ENCODE data around the gene SEMA4A.
"Not testable (repeated sequence)": the region's sequence is repeated elsewhere in the genome, so short reads cannot be mapped to it uniquely, and the experiment has no call there.

Gene SEMA4A

DNA sequence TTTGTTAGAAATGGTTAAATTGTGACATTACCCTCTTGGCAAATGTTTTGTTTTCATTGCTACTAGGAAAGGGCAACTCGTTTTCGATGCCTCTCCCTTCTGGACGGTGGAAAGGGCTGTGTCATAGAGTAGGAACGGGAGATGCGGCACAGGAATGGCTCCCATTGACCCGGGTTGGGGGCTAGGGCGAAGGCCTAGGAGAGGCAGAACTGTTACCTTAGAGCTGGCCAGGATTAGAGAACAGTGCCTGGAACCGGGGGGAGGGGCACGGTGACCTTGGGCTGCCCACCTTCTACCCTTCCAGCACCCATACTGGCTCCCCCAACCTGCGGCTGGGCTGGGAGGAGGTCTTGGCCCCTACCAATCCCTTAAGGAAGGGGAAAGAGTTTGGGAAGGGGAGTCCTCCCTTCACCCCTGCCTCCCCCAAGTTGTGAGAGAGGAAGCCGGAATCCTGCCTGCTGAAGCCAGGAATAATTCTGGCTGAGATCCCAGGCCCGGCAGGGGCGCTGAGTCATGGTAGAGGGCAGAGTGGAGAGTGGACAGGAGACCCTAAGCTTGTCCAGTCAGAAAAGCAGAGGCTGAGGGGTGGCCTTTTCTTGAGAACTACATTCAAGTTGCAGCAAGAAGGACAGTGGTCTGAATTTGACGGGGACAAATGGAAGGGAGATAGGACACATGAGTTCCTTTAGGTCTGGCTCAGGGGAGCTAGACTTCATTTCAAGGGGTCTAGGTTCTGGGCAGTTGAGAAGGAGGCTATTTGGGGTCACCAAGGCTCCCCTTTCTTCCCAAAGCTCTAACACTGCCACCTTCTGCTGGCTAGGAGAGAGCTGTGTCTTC is 30.6 kb upstream of the SEMA4A start:
- H3K27ac ChIP-seq = peak overlapping the region; percentile 100
- in situ Hi-C loops (cut with HindIII; ENCODE audit: low pct_ligation_motif_present, low sequenced_read_pairs) = no loop called here
- peak overlapping the region; percentile 40 for H3K4me3 ChIP-seq (ENCODE audit: low read depth, low read length)
- peak; percentile 90 for DNase-seq
- TF ChIP-seq, protein P1, sequence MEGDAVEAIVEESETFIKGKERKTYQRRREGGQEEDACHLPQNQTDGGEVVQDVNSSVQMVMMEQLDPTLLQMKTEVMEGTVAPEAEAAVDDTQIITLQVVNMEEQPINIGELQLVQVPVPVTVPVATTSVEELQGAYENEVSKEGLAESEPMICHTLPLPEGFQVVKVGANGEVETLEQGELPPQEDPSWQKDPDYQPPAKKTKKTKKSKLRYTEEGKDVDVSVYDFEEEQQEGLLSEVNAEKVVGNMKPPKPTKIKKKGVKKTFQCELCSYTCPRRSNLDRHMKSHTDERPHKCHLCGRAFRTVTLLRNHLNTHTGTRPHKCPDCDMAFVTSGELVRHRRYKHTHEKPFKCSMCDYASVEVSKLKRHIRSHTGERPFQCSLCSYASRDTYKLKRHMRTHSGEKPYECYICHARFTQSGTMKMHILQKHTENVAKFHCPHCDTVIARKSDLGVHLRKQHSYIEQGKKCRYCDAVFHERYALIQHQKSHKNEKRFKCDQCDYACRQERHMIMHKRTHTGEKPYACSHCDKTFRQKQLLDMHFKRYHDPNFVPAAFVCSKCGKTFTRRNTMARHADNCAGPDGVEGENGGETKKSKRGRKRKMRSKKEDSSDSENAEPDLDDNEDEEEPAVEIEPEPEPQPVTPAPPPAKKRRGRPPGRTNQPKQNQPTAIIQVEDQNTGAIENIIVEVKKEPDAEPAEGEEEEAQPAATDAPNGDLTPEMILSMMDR (IDR thresholded peaks at IDR 0.05; ENCODE audit: low read depth, low read length, missing control alignments) = no peak
- H3K36me3 ChIP-seq (replicated peaks) = peaks cover 13% of the 10 kb centered on the region
- no peaks in the 10 kb centered on the region for H3K27me3 ChIP-seq (replicated peaks)

DNA sequence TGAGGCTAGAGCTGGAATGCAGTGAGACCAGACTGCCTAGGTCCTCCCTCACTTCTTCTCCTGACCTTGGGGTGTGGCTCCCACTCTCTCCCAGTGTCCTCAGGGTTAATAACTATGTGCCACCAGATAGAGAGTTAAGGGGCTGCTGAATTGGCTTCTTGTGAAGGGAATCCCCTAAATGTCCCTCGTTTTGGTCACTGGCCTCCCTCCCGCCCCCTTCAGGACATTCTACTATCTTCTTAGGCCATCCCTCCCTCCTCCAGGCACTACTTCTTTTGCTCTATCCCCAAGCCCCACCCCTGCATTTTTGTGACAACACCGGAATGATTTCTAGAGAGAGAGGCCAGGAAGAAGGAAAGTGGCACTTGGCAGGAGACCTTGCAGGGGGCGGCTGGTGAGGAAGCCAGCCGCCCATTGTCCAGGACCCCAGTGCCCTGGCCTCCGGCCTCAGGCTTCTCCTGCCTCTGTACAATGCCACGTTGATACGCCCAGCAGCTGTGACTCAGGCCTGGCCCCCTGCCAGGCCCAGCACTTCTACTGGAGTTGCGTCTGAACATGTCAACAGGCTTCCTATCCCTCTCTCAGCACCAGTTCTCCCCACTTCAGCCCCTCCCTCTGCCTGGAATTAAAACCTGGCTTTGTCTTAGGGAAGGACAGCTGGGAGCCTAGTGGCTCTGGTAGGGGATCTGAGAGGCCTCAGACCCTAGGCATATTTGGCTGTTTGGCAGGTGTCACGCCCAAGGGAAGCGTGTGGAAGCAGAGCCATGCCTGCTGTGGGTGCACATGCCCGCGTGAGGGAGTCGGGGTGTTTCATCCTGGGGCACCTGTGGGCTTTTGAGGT is 29.8 kb upstream of the SEMA4A start:
- Histone ChIP-seq H3K4me3 (ENCODE audit: low read depth, low read length) (peak overlapping the region; percentile 7), H3K27ac (peak overlapping the region; percentile 100), H3K36me3 (replicated peaks) (peaks cover 13% of the 10 kb centered on the region), H3K27me3 (replicated peaks) (no peaks in the 10 kb centered on the region)
- TF ChIP-seq, protein P1 (IDR thresholded peaks at IDR 0.05; ENCODE audit: low read depth, low read length, missing control alignments) = peak; percentile 58
- DNase-seq = peak; percentile 97
- in situ Hi-C loops (cut with HindIII; ENCODE audit: low pct_ligation_motif_present, low sequenced_read_pairs) = no loop called here

DNA sequence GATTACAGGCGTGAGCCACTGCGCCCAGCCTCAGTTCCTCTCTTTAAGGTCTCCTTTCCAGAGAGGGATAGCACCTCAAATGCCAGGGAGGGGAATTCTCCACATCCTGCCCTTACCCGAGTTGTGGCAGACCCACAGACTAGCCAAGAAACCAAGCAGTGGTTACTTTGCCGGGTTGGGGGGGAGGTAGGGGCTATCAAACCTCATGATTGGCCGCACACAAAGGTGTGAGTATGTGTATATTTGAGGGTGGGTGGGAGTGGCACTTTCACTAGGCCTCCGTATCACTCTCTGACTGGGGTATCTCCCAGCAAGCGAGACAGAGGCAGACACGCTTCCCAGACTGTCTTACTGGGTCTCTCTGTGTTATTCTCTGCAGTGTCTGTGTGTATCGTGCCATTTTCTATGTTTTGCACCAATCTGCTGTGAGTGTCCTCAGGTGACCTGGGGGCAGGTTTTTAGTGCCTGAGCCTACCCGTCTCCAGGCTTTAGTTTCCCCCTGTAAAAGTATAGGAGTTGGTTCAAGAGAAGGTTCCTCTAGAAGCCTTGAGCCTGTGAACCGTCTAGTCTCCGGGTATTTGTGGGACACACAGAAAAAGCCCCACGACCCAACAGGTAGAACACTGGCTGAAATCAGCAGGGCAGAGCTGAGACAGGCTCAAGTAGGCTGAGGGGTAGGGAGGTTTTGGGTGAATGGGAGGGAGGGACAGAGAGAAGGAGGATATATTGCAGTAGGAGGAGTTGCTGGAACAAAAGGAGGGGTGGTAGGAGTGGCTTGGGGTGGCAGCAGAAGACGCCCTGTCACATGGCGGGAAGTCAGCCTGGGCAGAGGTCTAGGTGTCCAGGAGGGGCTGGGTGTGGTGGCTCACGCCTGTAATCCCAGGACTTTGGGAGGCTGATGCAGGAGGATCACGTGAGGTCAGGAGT is 28.6 kb upstream of the SEMA4A start:
- no peak for DNase-seq
- TF ChIP-seq, protein P1 (IDR thresholded peaks at IDR 0.05; ENCODE audit: low read depth, low read length, missing control alignments) = no peak
- peak overlapping the region; percentile 100 for H3K27ac ChIP-seq
- no peak overlapping the region for H3K4me3 ChIP-seq (ENCODE audit: low read depth, low read length)
- no peaks in the 10 kb centered on the region for H3K27me3 ChIP-seq (replicated peaks)
- in situ Hi-C loops (cut with HindIII; ENCODE audit: low pct_ligation_motif_present, low sequenced_read_pairs) = no loop called here
- H3K36me3 ChIP-seq (replicated peaks) = peaks cover 12% of the 10 kb centered on the region

DNA sequence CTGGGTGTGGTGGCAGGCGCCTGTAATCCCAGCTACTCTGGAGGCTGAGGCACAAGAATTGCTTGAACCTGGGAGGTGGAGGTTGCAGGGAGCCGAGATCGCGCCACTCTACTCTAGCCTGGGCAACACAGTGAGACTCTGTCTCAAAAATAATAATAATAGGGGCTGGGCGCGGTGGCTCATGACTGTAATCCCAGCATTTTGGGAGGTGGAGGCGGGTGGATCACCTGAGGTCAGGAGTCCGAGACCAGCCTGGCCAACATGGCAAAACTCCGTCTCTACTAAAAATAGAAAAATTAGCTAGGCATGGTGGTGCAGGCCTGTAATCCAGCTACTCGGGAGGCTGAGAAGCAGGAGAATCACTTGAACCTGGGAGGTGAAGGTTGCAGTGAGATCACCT is 27.8 kb upstream of the SEMA4A start:
- H3K27ac ChIP-seq = peak overlapping the region; percentile 100
- H3K36me3 ChIP-seq (replicated peaks); in situ Hi-C loops (cut with HindIII; ENCODE audit: low pct_ligation_motif_present, low sequenced_read_pairs); H3K27me3 ChIP-seq (replicated peaks); DNase-seq; H3K4me3 ChIP-seq (ENCODE audit: low read depth, low read length): not testable (repeated sequence)

DNA sequence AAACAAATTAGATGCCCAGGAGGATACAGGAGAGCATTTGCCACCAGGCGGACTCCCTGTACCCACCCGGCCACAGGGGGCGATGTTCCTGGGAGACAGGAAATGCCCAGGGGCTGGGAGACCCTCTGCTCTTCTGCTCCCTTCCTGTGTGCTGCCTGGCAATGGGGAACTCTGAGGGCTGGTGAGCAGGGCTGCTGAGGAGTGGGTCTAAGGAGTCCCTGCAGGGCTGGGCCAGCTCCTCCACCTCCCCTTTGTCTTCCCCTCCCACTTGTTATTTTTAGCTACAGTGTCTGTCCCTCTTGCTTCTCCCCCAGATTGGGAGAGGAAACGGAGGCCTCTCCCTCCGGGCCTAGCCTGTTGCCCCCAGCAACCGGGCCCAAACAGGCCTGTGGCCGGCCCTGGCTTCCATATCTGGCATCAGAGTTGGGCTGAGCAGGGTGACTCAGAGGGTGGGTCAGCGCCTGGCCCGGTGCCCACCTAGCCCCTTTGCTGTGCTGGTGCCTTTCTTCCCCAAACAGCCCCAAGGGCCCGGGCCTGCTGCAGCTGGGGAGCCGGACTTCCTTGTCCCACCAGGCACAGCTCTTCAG is 27.2 kb upstream of the SEMA4A start:
- in situ Hi-C loops (cut with HindIII; ENCODE audit: low pct_ligation_motif_present, low sequenced_read_pairs) = no loop called here
- DNase-seq = peak; percentile 95
- TF ChIP-seq, protein P1 (IDR thresholded peaks at IDR 0.05; ENCODE audit: low read depth, low read length, missing control alignments) = peak; percentile 78
- no peaks in the 10 kb centered on the region for H3K27me3 ChIP-seq (replicated peaks)
- H3K36me3 ChIP-seq (replicated peaks) = peaks cover 12% of the 10 kb centered on the region
- peak overlapping the region; percentile 34 for H3K4me3 ChIP-seq (ENCODE audit: low read depth, low read length)
- H3K27ac ChIP-seq = peak overlapping the region; percentile 100

Data from brain microvascular endothelial cell (primary cell).